Pulmonary artery endothelial cell (primary cell): ENCODE results near the gene RPL31. TPM values are rescaled to one million over a fixed set of nuclear protein-coding genes. Genes with fewer than 3 reads are reported as not detected.

Experiments
- DNase-seq: peaks from one replicate; pipeline ENCODE4 v3.0.0-alpha.2; 2011; ENCODE audit warnings: low read depth, low spot score
- total RNA-seq: library from RNA; depleted of rRNA; stranded (reverse); fragments of >200 nt; gene quantifications from 2 replicates; pipeline ENCODE4 v1.2.3, GENCODE V29; 2014

RPL31 gene
- total RNA-seq, 1 donor from 2014 or later = 1,689 TPM

DNA sequence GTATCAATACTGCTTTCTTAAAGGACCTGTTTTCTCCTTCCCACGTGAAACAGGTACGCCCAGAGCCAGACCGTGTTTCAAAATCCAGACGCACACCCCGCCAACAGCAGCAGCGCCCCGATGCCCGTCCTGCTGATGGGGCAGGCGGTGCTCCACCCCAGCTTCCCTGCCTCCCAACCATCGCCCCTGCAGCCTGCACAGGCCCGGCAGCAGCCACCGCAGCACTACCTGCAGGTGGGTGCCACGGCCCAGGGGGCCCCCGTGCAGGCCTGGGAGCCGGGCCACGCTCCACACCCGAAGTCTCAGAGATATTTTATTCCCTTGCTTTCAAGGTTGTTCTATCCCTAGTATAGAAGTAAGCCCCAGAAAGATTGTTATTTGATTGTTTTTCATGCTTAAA lies 8.8 kb upstream of the RPL31 start:
- no peak for DNase-seq

DNA sequence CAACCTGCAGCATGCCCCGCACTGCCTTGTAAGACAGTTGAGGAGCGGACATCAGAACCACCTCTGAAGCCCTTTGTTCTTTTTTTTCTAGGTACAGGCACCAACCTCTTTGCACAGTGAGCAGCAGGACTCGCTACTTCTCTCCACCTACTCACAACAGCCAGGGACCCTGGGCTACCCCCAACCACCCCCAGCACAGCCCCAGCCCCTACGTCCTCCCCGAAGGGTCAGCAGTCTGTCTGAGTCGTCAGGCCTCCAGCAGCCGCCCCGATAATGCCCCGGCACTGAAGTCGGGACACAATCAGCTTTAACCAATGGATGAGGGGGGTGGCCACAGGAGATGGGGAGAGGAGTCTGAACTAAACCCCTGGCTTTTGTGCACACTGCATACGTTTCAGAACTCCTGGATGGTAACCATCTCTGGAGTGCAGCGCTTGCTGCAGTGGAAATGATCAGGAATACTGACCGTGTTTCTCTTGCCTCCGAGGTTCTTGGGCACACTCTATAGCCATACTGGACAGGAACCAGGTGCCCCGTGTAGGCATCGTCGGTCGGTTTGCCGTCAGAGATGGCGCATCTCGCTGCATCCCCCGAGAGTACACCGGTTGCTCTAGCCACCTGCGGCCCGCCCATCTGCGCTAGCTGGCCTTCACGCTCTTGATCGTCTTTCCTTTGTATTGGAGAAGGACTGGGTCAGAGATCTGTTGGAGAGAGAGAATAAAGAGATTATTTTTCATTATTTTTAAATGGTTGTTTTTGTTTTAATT lies 6.6 kb upstream of the RPL31 start:
- no peak for DNase-seq

DNA sequence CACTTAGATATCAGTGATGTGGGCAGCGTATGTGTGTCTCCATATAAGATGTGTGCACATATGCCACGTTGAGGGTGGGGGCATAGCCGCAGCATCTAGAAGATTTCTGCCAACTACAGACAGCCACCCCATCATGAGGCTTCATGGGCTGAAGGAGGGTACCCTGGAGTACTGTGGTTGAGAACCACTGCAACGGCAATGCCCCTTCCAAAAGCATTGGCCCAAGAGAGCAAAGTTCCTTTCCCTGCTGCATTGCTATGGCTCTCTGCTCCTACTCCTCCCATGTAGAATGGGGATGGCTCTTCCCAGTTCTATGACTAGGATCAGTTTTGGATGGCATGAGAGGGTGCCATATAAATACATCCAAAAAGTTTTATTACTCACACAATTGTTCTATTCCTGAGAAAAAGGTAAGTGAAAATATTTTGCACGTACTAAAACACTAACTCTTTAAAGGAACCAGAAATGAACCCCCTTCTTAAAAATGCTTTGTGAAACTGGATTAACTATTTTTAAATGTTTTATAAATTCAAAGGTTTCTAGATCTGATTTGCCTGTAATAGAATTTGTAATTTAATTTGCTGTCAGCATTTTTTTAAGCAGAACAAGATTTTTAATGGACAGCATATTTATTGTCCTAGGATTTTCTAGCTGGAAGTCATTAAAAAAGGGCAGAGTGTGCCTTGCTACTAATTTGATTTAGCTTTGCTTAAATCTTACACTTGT lies 4.4 kb upstream of the RPL31 start:
- no peak for DNase-seq

DNA sequence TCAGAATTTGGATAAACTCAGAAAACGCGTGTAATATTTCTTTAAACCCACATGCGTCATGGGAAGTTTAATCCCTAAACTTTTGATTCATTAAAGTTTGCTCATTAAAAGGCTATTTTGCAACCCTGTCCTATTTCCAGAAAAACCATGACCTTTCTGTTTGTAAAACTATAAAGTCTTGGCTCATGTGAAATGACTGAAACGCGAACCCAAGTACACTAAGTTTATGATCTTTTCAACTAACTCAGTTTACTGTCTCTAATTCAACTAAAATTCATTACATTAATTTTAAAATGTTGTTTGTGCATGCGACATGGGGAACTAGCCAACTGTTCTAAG lies 3.9 kb upstream of the RPL31 start:
- no peak for DNase-seq

DNA sequence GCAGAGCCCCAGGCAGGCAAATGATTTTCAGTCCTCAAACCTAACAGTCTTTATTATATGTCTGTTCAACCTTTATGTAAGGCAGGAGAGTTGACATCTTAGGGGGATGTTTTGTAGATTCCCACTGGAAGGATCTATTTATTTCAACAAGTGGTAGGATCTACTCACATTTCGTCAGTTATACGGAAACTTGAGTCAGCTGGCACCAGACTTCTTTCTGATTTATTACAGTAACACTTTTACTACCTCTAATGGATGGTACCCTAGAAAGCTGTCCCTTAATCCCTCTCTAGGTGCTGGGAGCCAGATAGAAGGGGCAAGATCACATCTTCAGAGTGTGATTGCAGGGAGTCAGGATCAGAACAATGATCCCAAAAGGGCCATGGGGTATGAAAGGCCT lies 2.1 kb upstream of the RPL31 start:
- DNase-seq = no peak

DNA sequence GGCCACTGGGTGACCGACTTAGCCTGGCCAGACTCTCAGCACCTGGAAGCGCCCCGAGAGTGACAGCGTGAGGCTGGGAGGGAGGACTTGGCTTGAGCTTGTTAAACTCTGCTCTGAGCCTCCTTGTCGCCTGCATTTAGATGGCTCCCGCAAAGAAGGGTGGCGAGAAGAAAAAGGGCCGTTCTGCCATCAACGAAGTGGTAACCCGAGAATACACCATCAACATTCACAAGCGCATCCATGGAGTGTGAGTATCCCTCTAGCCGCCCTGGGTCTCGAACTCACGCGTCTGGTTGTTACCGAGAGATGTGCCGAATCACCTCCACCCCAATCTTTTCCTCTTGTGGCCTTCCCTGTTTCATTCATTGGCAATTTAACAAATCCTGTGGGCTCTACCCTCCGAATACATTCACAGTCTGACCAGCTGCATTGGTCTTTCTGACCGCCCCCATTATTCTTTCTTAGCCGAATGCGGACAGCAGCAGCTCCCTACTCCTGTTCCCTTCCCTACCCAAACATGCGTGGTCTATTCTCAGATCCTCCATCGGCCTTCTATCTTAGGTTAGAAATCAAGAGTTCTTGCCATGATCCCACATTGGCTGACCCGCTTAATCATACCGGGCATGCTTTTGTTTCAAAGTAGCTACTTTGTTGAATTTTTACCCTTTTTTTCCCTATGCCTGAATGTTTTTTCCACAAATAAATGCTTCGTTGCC lies 631 bp downstream of the RPL31 start:
- DNase-seq = no peak

DNA sequence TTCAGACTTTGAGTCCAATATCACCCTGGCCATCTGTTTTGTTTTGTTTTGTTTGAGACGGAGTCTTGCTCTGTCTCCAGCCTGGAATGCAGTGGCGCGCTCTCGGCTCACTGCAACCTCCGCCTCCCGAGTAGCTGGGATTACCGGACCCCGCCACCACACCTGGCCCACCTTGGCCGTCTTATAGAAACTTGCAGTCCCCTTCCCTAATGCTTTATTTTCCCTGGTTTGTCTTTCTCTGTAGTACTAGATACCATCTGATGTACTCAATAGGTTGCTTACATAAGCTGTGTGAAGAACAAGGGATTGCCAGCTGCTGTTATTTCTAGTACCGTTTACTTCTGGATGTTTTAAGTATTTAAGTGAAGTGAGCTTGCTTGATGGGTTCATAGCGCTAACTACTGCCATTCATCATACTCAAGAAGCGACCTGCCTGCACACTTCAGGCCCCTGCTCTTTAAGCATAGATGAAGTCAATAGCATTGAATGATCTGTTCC lies 1.2 kb downstream of the RPL31 start:
- no peak for DNase-seq

DNA sequence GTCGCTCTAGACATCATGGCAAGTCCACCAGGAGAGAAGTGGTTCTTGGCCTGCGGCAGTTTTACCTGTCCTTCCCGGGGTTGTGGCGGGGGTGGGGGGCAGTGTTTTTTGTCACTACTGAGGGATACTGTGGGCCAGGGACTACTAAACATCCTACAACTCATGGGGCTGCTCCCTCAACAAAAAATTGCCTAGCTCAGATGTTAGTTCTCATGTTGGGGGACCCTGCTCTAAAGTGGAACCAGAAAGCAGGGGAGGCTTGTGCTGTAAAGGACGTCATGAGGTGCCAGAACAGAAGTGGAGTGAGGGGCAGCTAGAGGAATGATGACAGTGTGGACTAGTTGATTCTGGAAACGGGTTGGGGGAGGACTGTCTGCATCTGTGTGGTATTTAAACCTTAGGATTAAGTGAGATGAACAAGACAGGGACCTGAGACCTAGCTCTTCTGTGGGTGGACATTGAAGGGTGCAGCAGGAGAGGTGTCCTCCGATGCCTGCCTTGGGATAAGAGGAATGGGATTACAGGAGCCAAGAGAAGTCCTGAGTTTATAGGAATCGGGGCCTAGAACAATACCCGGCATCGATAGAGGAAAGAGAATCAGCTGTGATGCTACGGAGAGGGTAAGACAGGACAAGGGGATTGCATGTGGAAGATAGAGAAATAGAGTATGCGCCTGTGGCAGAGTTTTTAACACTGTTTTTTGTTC lies 2.7 kb downstream of the RPL31 start:
- DNase-seq = no peak

DNA sequence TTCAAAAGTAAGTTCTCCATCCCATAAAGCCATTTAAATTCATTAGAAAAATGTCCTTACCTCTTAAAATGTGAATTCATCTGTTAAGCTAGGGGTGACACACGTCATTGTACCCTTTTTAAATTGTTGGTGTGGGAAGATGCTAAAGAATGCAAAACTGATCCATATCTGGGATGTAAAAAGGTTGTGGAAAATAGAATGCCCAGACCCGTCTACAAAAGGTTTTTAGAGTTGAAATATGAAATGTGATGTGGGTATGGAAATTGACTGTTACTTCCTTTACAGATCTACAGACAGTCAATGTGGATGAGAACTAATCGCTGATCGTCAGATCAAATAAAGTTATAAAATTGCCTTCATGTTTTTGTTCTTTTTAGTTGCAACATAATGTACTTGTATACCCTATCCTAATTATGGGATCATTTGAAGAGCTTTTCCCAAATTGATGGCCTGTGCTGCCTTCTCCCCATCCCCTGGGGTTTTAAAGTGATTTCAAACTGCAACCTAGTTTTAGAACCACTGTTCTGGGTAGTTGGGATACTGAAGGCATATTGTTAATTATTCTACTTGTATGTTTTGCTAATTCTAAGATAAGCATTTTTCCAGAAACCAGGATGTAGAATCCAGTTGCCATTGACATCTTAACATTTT lies 4.1 kb downstream of the RPL31 start:
- DNase-seq = no peak

DNA sequence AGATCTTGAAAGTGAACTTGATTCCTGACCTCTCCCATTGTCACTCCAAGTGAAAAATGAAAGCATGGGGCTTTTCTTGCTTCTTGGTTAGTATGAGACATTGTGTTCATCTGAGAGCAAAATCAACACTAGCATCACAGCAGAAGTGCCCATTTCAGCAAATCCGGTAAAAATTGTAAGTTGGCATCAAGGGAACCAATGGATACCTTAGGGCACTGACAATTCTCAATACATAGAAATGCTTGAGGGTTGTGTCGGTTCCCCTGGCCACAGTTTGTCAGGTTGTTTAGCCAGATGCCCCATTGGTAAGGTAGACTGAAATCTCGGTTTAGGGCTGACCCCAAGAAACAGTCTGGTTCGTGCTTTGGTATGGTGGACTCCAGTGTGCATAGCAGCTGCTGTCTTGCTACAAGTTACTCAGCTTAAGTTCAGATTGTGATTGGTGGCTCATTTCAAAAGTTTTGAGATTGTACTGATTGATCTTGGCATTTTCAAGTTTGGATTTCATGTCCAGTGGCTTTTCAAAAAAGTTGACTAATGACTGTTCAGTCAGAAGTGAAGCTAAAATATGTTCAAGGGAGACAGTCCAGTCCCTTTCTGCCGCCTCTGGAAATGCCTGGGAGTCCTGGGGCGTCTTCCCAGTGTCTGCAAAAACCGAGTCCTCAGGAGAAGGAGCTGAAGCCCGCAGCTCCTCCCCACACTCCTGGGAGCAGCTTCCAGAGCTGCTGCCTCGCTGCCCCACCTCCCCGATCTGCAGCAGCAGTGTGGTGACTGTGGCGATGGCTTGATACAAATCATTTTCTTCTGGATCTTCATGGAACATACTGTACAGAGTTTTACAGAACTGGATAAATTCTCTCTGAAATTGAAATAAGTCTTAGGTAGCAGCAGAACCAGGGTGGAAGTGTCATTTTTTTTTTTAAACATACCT lies 5.6 kb downstream of the RPL31 start:
- no peak for DNase-seq

DNA sequence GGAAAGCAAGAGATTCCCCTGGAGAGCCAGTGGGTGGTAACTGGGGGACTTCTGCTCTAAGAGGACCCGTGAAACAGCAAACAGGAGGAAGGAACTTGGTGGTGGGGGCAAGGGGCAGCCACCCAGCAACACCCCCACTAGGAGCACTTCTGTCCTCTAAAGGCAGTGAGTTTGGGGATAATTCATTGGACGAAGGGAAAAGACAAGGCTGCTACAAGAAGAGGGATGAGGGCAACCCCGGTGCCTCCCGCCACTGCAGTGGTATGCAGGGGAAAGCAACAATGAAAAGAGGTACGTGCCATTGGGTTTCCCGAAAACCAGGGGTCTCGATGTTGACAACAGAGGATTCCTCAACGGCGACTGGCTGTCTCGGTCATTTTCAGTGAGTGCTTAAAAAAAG lies 9.1 kb downstream of the RPL31 start:
- DNase-seq = no peak

DNA sequence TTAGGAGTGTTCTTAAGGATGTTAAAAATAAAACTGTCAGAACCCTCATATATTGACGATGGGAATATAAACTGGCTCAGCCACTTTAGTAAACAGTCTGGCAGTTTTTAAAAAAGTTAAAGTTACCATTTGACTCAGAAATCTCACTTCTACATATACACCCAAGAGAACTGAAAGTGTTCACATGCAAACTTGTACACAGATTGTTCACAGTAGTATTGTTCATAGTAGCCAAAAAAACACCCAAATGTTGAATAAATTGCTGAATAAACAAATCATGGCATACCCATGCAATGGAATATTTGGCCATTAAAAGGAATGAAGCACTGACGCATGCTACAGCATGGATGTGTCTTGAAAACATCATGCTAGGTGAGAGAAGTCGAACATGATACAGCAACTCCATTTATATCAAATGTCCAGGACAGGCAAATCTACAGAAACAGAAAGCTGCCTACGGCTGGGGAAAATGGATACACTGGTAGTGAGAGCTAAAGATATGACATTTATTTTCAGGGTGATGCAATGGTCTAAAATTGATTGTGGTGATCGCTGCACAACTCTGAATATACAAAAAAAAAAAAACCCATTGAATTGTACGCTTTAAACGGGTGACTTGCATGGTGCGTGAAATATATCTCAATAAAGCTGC lies 10.1 kb downstream of the RPL31 start:
- no peak for DNase-seq

DNA sequence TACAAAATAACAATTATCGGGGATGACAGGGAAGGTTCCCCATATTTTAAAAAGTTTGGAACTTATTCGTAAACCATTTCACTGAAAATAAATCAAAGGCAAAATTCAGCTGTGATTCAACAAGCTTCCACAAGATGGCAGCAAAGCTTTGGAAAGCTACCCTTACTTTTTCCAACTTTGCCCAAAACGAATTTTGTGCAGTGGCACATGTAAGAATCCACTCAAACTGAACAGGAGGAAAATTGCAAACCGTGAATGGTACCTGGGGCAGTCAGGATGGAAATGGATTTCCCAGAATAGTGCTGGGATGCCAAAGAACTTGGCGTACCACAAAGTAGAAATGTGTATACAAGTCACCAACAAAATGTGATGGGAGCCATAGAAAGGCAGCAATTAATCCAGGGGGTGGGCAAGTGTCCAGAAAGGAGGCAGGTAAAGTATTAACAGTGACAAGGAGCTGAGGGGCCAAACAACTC lies 10.7 kb downstream of the RPL31 start:
- no peak for DNase-seq

DNA sequence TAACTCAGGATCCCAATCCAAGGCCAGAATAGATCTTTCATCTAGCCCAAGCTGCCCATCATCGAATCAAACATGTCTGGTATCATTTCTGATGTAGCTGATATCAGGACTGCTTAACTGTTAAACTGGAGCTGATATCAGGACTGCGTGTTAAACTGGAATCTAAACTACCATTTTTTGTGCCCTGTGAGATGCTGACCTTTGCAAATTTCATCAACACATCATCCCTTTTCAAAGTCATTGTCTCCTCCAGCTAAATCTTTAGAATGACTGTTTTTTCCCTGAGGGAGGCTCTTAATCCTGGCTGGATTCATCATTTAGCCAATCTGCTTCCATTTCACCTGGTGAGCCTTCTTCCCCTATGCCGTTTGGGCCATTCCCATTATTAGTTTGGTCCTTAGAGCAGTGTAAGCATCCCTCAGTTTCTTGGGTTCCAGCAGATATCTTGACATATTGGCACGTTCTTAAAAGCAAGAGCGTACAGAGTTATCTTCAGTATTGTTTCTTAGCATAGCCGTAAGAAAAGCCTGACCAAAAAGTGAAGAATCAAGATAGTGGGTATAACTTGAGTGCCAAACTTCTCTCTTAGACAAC lies 12.3 kb downstream of the RPL31 start:
- DNase-seq = no peak

DNA sequence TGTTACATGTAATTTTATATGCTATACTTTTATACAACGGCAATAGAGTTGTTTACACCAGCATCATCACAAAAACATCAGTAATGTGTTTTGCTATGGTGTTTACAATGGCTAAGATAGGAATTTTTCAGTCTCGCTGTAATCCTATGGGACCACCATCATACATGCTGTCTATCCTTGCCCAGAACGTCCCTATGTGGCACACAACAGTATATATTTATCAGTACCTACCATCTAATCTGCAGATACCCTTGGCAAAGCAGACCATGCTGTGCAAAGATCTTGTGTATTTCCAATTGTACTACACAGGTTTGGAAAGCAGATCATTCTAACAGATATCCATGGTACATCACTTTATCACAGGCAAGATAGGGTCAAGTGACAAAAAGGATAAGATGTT lies 15.3 kb downstream of the RPL31 start:
- DNase-seq = no peak

DNA sequence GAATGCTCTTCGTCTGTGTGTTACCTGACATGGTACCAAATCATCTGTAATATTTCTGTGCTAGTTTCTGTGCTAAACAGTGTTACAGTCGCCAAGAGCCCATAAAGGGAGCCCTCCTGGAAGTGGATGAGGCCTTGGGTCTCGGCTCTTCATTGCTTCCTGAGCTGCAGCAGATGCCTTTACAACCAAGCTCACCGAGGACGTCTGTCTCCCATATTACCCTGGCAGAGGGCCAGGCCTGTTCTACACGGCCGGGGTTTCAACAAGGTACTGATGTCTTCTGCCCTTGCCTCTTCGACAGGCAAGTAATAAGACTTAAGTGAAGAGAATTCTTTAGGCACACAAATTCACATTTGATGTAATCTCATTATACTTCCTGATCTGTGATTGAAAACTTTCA lies 16.8 kb downstream of the RPL31 start:
- no peak for DNase-seq

DNA sequence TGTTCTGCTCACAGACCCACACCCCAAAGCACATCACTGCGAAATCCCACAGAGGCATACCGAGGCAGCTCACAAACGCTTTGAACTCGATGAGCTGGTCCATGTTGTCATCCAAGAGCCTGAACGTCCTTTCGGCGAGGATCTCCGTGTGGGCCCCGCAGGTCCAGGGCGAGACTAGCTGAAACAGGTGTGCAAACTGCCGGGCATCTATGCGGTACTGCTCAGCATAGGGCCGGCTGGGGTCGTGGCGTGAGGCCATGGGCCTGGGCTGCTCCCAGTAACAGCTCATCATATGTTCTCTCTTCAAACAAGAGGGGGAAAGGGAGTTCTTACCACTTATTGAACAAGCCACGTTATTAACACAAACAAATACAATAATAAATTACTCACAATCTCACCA lies 20.1 kb downstream of the RPL31 start:
- DNase-seq = no peak

DNA sequence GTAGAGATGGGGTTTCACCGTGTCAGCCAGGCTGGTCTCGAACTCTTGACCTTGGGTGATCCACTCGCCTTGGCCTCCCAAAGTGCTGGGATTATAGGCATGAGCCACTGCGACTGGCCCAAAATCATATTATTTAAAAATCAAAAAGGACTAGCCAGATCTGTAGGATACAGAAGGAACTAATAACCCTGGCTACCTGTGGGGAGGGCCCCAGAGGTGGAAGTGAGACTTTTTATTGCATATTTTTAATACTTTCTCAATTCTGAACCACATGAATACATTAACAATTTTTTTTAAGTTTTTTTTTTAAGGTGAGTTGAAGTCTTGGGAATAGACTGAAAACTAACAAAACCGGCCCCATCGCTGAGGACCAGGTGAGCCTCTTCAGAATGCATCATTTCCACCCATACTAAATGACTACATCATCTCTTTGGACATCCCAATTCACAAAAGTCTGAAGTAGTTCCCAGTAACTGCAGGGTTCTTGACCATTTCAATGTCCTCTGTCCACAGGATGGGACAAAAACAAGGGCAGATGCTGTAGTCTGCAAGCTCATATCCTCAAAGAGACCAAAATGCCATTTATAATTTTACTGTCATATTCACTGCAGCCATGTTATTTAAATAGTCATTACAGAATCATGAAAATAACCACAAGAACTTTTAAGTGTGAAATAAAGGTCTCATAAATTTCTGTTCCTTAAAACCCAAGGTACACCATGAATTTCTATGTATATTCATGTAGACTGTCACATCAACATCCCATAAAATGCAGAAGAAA lies 21.4 kb downstream of the RPL31 start:
- no peak for DNase-seq
